ENCODE results near the gene NAPEPLD.

NAPEPLD gene

DNA sequence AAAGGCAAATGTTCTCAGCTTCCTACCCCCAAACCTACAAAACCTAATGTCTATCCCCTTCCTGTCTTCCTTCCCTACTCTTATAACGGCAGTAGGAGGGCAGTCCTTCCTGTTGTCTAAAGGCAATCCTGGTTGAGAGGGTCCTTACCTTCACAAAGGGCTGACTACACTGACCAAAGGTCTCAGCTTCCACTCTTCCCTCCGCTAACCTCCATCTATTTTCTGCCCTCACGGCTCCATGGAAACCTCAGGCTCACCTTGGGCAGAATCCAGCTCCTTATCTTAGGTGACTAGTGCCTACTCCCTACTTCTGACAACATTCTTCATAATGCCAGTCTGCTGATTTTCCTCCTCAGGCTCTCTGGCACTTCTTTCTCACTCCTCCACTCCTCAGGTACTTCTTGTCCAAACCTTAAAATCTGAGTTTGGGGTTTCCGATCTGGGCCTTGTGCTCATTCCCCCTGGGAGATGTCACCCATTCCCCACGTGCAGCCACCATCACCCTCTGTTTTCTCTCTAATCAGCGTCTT lies 74.8 kb downstream of the NAPEPLD start:
- peak overlapping the region; percentile 96 for H3K27ac ChIP-seq
- DNase-seq (ENCODE audit: low spot score) = peak; percentile 8
- TF ChIP-seq, protein P1, sequence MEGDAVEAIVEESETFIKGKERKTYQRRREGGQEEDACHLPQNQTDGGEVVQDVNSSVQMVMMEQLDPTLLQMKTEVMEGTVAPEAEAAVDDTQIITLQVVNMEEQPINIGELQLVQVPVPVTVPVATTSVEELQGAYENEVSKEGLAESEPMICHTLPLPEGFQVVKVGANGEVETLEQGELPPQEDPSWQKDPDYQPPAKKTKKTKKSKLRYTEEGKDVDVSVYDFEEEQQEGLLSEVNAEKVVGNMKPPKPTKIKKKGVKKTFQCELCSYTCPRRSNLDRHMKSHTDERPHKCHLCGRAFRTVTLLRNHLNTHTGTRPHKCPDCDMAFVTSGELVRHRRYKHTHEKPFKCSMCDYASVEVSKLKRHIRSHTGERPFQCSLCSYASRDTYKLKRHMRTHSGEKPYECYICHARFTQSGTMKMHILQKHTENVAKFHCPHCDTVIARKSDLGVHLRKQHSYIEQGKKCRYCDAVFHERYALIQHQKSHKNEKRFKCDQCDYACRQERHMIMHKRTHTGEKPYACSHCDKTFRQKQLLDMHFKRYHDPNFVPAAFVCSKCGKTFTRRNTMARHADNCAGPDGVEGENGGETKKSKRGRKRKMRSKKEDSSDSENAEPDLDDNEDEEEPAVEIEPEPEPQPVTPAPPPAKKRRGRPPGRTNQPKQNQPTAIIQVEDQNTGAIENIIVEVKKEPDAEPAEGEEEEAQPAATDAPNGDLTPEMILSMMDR (conservative IDR thresholded peaks at IDR 0.05; ENCODE audit: low read depth) = no peak
- ChIA-PET POLR2A (ENCODE audit: low non-redundant PET) (interaction anchor here (0.5 kb wide), 1 partner anchor 74 kb away, joined by 4 read pairs; no protein-coding TSS in a partner anchor), CTCF (interaction anchor here (0.5 to 1.3 kb wide), 2 partner anchors 12 to 94 kb away, joined by 3 read pairs; no protein-coding TSS in a partner anchor)

GRCh38 chr7:103071000-103071399 lies 77.9 kb downstream of the NAPEPLD start:
- CTCF ChIA-PET = interaction anchor here (1.9 kb wide), 1 partner anchor 9 kb away, joined by 11 read pairs; no protein-coding TSS in a partner anchor
- TF ChIP-seq, protein P1 (conservative IDR thresholded peaks at IDR 0.05; ENCODE audit: low read depth) = no peak
- DNase-seq (ENCODE audit: low spot score) = no peak
- H3K27ac ChIP-seq = no peak overlapping the region
- POLR2A ChIA-PET (ENCODE audit: low non-redundant PET) = no interaction called here

DNA sequence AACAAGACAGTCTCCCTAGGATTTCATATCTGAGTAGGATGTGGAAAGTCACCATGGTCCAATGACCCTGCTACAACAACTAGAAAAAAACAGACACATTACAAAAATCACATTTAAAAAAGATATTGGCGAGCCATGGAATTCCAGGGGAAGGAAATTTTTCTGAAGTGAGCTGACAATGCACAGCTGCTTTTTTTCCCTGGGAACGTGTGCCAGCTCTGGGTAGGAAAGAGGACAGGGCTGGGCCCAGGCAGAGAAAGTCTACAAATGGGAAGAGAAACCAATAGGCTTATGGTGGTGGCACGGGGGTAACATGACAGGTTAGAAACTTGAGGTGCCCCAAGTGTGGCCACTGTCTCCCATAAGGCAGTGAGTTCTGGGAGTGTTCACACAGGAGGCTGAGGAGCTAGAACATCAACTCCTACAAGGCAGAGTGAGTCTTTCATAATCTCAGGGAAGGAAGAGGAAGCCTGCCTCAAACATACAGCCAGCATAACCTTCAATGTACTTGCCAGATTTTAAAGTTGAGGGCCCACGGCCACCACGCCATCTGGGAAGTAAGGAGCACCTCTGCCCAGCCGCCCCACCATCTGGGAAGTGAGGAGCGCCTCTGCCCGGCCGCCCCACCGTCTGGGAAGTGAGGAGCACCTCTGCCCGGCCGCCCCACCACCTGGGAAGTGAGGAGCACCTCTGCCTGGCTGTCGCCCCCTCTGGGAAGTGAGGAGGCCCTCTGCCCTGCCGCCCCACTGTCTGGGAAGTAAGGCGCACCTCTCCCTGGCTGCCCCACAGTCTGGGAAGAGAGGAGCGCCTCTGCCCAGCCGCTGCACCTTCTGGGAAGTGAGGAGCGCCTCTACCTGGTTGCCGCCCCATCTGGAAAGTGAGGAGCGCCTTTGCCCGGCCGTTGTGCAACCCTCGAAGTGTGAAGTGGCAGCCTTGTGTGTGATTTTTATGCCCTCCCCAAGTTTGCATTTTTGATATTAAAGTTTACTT lies 80.2 kb downstream of the NAPEPLD start:
- POLR2A ChIA-PET (ENCODE audit: low non-redundant PET) = no interaction called here
- TF ChIP-seq, protein P1 (conservative IDR thresholded peaks at IDR 0.05; ENCODE audit: low read depth) = no peak
- no peak for DNase-seq (ENCODE audit: low spot score)
- H3K27ac ChIP-seq = no peak overlapping the region
- CTCF ChIA-PET = no interaction called here

- TF ChIP-seq, protein P1 (conservative IDR thresholded peaks at IDR 0.05; ENCODE audit: low read depth) = peak; percentile 42
- no peak for DNase-seq (ENCODE audit: low spot score)
- CTCF ChIA-PET = no interaction called here
- no peak overlapping the region for H3K27ac ChIP-seq
- POLR2A ChIA-PET (ENCODE audit: low non-redundant PET) = no interaction called here
Measured at GRCh38 chr7:103065667-103066066, 83.2 kb downstream of the NAPEPLD start.

GRCh38 chr7:103063895-103064294 lies 85.0 kb downstream of the NAPEPLD start:
- no peak for DNase-seq (ENCODE audit: low spot score)
- ChIA-PET CTCF (no interaction called here), POLR2A (ENCODE audit: low non-redundant PET) (no interaction called here)
- TF ChIP-seq, protein P1 (conservative IDR thresholded peaks at IDR 0.05; ENCODE audit: low read depth) = no peak
- H3K27ac ChIP-seq = no peak overlapping the region

DNA sequence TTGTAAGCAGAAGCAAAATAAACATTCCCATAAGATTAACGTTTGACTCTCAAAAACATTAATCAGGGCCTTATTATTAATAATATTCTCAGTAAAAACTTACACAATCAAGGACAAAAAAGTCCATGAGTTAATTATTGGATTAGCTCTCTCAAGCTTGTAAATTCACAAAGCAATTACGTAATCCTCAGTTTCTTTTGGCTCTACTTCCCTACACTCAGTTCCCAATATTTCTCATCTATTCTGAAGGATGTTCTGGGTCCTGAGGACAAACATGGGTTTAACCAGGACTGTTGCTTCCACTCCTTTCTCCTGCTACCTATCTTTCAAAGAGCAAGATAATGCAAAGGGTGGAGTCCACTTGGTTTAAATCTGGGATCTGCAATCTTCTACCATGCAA lies 89.4 kb downstream of the NAPEPLD start:
- TF ChIP-seq, protein P1 (conservative IDR thresholded peaks at IDR 0.05; ENCODE audit: low read depth) = no peak
- ChIA-PET POLR2A (ENCODE audit: low non-redundant PET) (no interaction called here), CTCF (no interaction called here)
- H3K27ac ChIP-seq = no peak overlapping the region
- no peak for DNase-seq (ENCODE audit: low spot score)

All from RWPE1 (cell line).